Psoas muscle (tissue), 8 donors: ENCODE measurements around the gene AGPAT2. TPM values are rescaled to one million over a fixed set of nuclear protein-coding genes. Genes with fewer than 3 reads are reported as not detected.

ENCODE experiments used
- ATAC-seq, 4 donors: fragments of 200-7000 bp; cut with Tn5 transposase; one replicate each; pipeline ENCODE4 v1.9.1; 2020; ENCODE audit warnings: moderate library complexity in 3 of 4, mild to moderate bottlenecking in 2 of 4
- DNase-seq, 2 donors: peaks; one replicate each; pipeline ENCODE4 v3.0.0-alpha.2; 2020
- H3K27ac ChIP-seq: fragments of 200-600 bp; one replicate; pipeline ENCODE4 v1.8.0; 2022
- H3K27me3 ChIP-seq, 3 donors: fragments of 200-600 bp in 1 of 3; one replicate each; pipeline versions ENCODE4 v1.6.1 to v1.8.0; 2013 to 2022; ENCODE audit warnings: low read length in 2 of 3, mild to moderate bottlenecking in 2 of 3, moderate library complexity in 1 of 3; ENCODE audit not compliant: insufficient read depth in 3 of 3
- H3K36me3 ChIP-seq, 2 donors: fragments of 200-600 bp in 1 of 2; one replicate each; pipeline versions ENCODE4 v1.6.1 to v1.8.0; 2013 to 2022; ENCODE audit warnings: low read depth in 1 of 2, mild to moderate bottlenecking in 1 of 2, moderate library complexity in 1 of 2; ENCODE audit not compliant: insufficient read depth in 1 of 2
- H3K4me1 ChIP-seq: fragments of 200-600 bp; one replicate; pipeline ENCODE4 v1.8.0; 2022
- H3K4me3 ChIP-seq: fragments of 200-600 bp; one replicate; pipeline ENCODE4 v1.8.0; 2022; ENCODE audit warnings: mild to moderate bottlenecking
- H3K9me3 ChIP-seq: fragments of 200-600 bp; one replicate; pipeline ENCODE4 v1.8.0; 2022
- CTCF ChIP-seq: fragments of 200-600 bp; IDR thresholded peaks from one replicate; pipeline ENCODE4 v1.8.0; 2022; ENCODE audit warnings: antibody characterized with exemption
- WGBS, 3 donors: extraction: QIAGEN DNeasy Blood & Tissue Kit; methylation state at CpG; one replicate each; pipeline versions ENCODE4 v1.1.6 to v1.1.7; 2013; 5-methylcytosine and 5-hydroxymethylcytosine counted together
- intact Hi-C, 2 donors: fragments of 100-400 bp; cut with DNase I; formaldehyde crosslinking; loops; one replicate each; pipeline versions ENCODE4 v1.11.0 to v1.14.2; 2022
- polyA plus RNA-seq, 3 donors: library from polyadenylated mRNA; stranded (reverse); fragments of 200-250 nt; gene quantifications; one replicate each; pipeline ENCODE4 v1.2.3, GENCODE V29; 2013
- total RNA-seq, 4 donors: library from RNA; stranded (reverse); fragmentation: NEBNext Ultra II Directional in 2 of 4; extraction: Animal tissue kit (Norgen Biotek cat#: 25700) in 2 of 4; gene quantifications; one replicate each; pipeline versions ENCODE4 v1.2.1 to v1.2.4, GENCODE V29; 2021 to 2023
- donor health status: healthy with polysubstance abuse.
- donor health status: DM: no; HTN: no; CAD: no; lungs with moderate emphysema.
- donor health status: Bipolar disorder and iron deficiency.
- donor health status: healthy.
- donor health status: DM: yes; HTN: yes; CAD: no.
- donor health status: DM: no; HTN: no; CAD: no.
- donor health status: DM: no; HTN: no; CAD: no.
- donor health status: DM: yes; HTN: yes; CAD: no.

AGPAT2 gene
- total and polyA plus RNA-seq, 7 donors = 15.5 to 66.5 (median 41.6) TPM

- ATAC-seq = no peak
- peaks cover 0 to 45% (median 18%) of the 10 kb centered on the region in 3 donors for H3K27me3 ChIP-seq
- H3K4me3 ChIP-seq = no peak overlapping the region
- H3K4me1 ChIP-seq = peaks cover 9% of the 10 kb centered on the region
- no peak overlapping the region for H3K27ac ChIP-seq
- intact Hi-C loops = no loop called here
- no peak for DNase-seq
- TF ChIP-seq CTCF = no peak
- 86 to 88% (median 86%) methylated on average over 7 of the region's 7 CpGs for WGBS, 3 donors
- no peaks in the 10 kb centered on the region for H3K9me3 ChIP-seq
- H3K36me3 ChIP-seq = no peaks in the 10 kb centered on the region
Measured at GRCh38 chr9:136710543-136710942, 23.3 kb upstream of the AGPAT2 start.

- 82 to 88% (median 85%) methylated on average over 23 to 24 of the region's 24 CpGs for WGBS, 3 donors
- peaks cover 0 to 37% (median 13%) of the 10 kb centered on the region in 3 donors for H3K27me3 ChIP-seq
- H3K27ac ChIP-seq = no peak overlapping the region
- no peaks in the 10 kb centered on the region for H3K36me3 ChIP-seq
- no peak overlapping the region for H3K4me3 ChIP-seq
- intact Hi-C loops = no loop called here
- no peaks in the 10 kb centered on the region for H3K9me3 ChIP-seq
- DNase-seq (no peak), ATAC-seq (no peak)
- TF ChIP-seq CTCF = no peak
- peaks cover 9% of the 10 kb centered on the region for H3K4me1 ChIP-seq
Measured at GRCh38 chr9:136709454-136710109, 22.3 kb upstream of the AGPAT2 start.

- Histone ChIP-seq H3K36me3 (no peaks in the 10 kb centered on the region), H3K4me1 (peaks cover 7% of the 10 kb centered on the region), H3K27me3 (peaks cover 0 to 21% (median 9%) of the 10 kb centered on the region in 3 donors), H3K4me3 (no peak overlapping the region), H3K9me3 (no peaks in the 10 kb centered on the region), H3K27ac (no peak overlapping the region)
- DNase-seq (no peak), ATAC-seq (no peak)
- WGBS, 3 donors = 80 to 82% (median 82%) methylated on average over 22 of the region's 22 CpGs
- no peak for TF ChIP-seq CTCF
- intact Hi-C loops = no loop called here
Measured at GRCh38 chr9:136707849-136708517, 20.7 kb upstream of the AGPAT2 start.

- 87 to 97% (median 91%) methylated on average over 7 of the region's 7 CpGs for WGBS, 3 donors
- Histone ChIP-seq H3K9me3 (no peaks in the 10 kb centered on the region), H3K36me3 (no peaks in the 10 kb centered on the region), H3K27me3 (peaks cover 0 to 14% (median 4%) of the 10 kb centered on the region in 3 donors), H3K4me1 (peaks cover 6% of the 10 kb centered on the region), H3K27ac (no peak overlapping the region), H3K4me3 (no peak overlapping the region)
- DNase-seq (no peak), ATAC-seq (no peak)
- no peak for TF ChIP-seq CTCF
- intact Hi-C loops = no loop called here
Measured at GRCh38 chr9:136707011-136707410, 19.8 kb upstream of the AGPAT2 start.
